CD4-positive, alpha-beta T cell treated with Interleukin-4 for 4 hours (primary cell): ENCODE results near the gene CFAP69.
"Not testable (repeated sequence)": the region's sequence is repeated elsewhere in the genome, so short reads cannot be mapped to it uniquely, and the experiment has no call there.

Experiments
- DNase-seq: peaks from one replicate; pipeline ENCODE4 v3.0.0-alpha.2; 2020

CFAP69 gene

DNA sequence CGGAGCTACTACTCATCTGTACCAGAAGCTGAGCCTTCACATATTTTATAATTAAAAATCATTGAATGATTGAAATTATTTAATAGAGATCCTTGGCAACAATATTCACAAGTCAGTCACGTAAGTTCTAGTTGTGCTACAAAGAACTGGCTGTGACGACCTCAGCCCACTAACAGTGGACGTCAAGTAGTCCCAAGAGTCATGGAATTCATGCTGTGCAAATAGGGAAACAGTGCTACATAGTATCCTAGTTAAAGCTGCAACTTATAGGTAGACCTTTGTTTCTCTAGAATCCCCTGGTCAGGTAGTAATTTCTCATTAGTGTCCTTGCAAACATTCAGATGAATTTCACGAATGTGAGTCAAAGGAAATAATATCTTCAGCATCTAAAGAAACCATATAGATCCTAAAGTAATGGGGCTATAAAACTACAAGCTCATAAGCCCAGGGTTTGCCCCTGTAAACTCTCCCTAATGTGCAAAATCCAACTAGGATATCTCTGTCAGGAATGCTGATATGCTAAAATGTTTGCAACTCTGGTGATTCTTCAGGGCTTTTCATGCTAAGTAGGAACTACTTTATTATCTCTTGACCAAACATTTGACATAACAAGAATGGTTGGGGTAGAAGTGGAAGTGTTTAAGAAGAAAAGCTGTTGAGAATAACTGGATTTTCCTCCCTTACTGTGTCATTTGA, 31.2 kb downstream of the CFAP69 start:
- DNase-seq = no peak

DNA sequence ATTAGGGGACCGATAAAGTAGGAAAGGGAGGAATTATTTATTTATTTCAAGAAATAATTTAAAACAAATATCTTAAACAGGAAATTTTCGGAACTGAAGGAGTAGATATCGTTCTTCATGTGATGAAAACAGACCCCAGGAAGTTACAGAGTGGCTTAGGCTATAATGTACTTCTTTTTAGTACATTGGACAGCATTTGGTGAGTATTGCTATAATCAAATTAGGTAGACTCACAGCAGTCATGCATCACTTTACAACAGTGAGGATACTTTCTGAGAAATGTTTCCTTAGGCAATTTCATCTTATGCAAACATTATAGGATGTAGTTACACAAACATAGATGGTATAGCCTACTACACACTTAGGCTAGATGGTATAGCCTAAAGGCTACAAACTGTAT, 43.2 kb downstream of the CFAP69 start:
- no peak for DNase-seq

DNA sequence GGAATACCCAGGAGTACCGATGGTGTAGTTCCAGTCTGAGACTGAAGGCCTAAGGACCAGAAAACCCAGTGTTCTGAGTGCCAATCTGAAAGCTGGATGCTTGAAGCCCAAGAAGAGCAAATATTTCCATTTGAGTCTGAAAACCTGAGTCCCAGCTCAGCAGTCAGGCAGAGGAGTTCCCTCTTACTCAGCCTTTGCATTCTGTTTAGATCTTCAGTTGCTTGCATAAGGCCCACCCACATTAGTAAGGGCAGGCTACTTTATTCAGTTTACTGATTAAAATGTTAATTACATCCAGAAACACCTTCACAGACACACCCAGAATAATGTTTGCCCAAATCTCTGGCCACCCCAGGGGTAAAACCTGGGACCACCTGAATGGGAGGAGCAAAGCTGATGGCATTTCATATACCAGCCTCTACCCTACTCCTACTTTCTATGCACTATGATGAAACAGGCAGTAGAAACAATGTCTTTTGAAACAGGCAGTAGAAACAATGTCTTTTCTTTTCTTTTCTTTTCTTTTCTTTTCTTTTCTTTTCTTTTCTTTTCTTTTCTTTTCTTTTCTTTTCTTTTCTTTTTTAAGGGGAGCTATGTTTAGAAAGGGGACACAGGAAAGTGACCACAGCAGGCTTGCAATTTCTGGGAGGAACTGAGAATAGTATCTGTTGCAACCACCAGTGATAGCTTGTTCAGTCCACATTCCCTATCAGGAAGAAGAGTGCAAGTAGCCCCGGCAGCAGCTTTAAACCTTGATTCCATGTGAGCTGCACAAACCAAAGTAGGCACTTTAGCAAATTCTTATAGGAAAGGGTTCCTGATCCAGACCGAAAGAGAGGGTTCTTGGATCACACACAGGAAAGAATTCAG, 45.5 kb downstream of the CFAP69 start:
- no peak for DNase-seq

DNA sequence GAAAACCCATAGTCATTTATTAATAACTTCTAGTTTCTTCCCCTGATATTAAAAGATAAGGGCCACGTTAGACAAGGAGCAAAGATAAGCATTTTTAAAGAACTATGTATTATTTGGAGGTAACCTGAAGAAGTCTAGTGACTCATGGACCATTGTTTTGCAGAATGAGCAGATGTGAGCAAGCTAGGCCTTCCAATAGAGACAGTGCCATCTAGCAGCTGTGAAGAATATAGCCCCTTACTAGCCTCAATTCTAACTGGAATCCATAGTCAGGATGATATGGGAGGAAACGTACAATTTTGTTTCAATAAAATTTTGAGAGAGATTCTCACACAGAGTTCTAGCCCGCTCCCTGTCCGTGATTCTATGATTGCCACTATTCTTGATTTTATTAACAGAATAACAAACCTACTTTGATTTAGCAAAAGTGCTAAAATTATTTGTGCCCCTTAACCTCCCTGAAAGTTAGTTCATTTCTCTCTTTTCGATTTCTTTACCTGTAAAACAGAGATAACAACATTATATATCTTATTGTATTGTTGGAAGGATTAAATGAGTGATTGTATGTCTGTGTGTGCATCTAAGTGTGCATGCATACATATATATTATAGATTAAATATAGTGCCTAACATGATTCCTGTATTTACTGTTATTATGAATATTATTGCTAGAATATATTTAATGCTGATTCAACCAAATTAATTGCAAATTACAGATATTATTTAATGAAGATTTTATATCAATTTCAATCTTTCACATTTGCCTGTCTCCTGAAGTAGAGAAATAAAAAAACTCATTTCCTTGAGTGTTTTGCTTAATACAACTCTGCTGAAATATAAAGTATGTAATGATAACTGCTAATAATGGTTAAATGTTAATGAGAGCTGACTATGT, 53.4 kb downstream of the CFAP69 start:
- peak; percentile 7 for DNase-seq

DNA sequence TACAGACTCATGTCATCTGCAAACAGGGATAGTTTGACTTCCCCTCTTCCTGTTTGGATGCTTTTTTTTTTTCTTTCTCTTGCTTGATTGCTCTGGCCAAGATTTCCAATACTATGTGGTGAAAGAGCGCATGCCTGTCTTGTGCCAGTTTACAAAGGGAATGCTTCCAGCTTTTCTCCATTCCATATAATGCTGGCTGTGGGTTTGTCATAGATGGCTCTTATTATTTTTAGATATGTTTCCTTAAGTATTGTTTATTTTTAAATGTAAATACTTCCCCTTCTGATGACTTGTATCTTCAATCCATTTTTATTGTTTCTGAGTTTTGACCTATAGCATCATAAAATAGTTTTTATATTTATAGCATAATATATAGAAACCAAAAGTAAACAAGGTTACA, 58.3 kb downstream of the CFAP69 start:
- no peak for DNase-seq

DNA sequence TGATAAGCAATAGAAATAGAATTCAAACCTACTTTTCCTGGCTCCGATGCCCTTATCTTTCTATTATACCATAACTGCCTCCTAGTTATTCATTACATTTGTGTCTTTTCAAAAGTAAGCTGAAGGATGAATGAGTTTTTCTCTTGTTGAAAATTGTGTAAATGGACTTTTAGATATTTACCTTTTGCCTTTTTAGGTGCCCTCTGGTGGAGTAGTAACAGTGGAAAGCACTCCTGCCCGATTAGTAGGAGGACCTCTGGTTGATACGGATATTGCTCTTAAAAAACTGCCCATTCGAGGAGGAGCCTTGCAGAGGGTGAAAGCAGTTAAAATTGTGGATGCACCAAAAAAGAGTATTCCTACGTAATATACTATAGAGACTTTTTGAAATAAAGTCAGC, 64.9 kb downstream of the CFAP69 start:
- no peak for DNase-seq

DNA sequence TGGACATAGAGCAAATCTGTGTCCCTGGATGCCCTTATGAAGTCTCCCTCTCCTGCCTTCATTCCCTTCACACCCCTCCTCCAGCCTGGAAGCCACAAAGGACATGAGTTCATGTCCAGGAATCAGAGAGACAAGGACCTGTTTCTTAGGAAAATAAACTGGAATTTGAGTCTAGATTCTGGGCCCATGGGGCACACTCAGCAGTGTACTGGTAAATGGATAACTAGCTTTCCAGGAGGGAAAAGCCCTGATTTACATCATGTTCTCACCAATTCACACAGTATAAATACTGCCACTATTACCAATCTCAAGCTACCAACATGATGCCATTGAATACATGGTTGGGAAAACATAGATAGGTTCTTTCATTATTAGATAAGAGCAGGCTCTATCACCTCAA, 66.2 kb downstream of the CFAP69 start:
- DNase-seq = no peak

DNA sequence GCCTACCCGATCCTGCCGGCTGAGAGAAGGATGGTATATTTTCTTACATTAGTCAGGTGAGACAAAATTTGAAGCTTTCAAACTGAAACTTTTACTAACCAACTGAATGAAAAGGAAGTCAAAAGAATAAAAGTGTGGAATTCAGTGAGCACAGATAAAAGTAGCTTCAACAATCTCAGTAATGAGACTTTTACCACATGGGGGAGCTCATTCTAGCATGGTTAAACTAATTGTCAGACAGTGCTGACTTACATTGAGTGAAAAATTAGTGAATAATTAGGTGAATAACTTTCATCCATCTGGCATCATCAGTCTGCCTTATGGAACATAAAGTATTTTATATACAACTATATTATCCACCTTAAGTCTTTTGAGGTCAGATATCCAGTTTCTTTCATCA, 67.8 kb downstream of the CFAP69 start:
- peak; percentile 4 for DNase-seq

DNA sequence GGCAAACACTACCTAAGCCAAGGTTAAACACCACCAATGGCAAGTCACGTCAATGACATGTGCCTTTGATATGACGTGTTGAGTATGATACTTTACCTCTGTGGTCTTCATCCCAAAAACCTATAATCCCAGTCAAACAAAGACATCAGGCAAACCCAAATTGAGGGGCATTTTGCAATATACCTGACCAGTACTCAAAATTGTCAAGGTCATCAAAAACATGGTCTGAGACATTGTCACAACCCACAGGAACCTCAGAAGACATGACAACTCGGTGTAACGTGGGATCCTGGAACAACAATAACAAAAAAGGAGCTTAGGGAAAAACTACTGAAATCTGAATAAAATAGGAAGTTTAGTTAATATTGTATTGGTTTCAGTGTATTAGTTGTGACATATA, 68.9 kb downstream of the CFAP69 start:
- no peak for DNase-seq

DNA sequence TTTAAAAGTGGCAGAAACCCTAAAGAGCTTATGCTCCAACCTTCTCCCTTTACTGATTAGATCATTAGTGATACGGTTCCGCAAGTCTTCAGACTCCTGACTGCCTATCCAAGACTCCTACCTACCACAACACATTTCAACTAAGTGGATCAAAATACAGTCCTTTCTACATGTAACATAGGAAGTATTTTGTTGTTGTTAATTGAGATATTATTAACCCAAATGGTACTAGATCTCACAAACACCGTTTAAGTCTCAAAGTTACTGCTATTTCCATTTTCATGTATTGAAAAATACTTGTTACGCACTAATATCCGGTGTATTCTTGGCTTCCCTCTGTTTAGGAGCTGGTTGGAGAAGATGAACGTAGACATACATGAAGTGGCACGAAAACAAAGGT, 75.0 kb downstream of the CFAP69 start:
- DNase-seq = no peak

DNA sequence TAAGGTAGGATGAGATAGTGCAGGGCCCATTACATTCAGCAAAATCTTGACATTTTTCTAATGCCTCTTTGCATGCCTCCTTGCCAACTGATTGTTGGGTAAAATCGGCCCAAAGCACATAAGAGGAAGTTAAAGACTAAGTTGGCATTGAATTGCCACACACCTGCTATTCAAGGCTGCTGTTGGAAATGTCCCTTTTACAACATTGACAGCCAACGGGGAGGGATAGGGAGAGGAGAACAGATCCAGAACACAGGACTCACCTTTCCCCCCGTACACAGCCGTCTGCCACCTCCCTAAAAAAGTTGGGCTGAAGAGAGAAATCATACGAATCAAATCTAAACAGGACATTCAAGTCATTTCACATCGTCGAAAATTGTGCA, 75.4 kb downstream of the CFAP69 start:
- DNase-seq = no peak

DNA sequence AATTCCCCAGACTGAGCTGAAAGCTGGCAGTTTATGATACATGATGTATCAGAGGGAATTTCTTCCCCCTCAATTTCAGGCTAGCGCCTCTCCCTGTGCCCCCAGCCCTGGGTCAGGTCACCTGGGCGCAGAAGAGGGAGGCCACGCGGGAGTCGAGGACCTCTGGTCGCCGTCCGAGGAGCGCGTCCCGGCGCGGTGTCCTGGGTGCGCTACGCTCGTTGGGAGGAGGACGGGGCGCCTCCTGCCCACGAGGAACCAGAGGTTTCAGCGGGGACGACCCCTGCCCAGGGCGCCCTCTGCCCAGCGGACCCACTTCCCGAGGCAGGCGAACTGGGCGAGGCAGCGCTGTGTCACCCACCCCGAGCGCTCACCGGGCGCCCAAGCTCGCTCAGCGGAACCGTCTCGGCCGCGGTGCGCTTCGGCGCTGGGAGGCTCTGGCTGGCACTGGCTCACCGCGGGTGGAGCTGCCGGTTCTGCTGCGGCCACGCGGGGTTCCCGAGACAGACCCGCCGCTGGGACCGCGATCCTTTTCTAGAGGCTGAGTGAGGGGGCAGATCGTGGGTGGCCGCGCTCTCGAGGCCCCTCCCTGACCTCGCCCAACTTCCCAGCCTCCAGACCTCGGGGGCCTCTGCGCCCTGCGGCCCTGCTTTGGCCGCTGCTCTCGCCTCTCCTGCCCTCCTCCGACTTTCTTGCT, 76.0 kb downstream of the CFAP69 start, which contains the start of gene FAM237B:
TSS of gene FAM237B (minus strand) at position 504 of the 694 bp plus-strand sequence. CDS start 1,556 bp downstream, outside the sequence.
- no peak for DNase-seq

DNA sequence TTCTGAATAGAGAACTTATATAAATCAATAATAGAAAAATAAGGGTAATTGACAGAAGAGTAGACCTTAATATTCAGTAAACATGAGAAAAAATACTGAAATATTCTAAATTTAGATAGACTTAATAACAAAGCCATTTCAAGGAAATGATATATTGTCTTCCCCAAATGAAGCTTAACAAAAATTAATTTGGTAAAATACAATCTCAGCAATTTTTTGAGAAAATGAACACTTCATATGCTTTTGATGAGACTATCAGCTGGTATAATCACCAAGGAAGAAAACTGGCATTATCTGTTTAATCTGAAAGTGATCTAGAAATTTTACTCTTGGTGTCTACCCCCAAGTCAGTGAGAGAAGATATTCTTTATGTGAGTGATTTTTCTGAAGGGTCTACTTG, 77.9 kb downstream of the CFAP69 start:
- DNase-seq = no peak

DNA sequence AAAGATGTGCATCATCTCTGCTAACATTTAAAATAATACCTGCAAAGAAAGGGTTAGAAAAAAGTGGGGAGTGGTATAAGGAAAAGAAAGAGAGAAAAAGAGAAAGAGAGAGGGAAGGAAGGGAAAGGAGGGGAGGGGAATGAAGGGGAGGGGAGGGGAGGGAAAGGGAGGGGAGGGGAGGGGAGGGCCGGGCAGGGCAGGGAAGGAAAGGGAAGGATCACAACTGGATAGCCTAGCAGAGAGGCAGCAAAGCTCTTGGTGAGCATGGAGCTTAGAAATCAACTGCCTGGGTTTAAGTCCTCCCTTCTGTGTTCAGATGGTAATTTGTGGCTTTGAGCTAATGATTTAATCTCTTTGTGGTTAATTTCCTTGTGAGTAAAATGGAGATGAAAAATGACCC, 81.5 kb downstream of the CFAP69 start:
- DNase-seq = no peak

DNA sequence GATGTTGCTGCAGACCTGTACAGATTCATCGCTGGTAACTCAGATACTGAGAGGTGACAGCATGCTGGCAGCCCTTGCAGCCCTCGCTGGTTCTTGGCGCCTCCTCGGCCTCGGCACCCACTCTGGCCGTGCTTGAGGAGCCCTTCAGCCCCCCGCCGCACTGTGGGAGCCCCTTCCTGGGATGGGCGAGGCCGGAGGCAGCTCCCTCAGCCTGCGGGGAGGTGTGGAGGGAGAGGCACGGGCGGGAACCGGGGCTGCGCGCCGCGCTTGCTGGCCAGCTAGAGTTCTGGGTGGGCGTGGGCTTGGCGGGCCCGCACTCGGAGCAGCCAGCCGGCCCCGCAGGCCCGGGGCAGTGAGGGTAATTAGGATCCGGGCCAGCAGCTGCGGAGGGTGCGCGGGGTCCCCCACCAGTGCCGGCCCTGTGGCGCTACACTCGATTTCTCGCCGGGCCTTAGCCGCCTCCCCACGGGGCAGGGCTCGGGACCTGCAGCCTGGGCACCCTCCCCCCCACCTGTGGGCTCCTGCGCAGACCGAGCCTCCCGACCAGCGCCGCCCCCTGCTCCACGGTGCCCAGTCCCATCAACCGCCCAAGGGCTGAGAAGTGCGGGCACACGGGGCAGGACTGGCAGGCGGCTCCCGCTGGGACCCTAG, 89.3 kb downstream of the CFAP69 start:
- DNase-seq = no peak

DNA sequence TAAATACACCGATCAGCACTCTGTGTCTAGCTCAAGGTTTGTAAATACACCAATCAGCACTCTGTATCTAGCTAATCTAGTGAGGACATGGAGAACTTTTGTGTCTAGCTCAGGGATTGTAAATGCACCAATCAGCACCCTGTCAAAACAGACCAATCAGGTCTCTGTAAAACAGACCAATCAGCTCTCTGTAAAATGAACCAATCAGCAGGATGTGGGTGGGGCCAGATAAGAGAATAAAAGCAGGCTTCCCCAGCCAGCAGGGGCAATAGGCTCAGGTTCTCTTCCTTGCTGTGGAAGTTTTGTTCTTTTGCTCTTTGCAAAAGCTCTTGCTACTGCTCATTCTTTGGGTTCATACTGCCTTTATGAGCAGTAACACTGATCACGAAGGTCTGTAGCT, 90.0 kb downstream of the CFAP69 start:
- DNase-seq = not testable (repeated sequence)

DNA sequence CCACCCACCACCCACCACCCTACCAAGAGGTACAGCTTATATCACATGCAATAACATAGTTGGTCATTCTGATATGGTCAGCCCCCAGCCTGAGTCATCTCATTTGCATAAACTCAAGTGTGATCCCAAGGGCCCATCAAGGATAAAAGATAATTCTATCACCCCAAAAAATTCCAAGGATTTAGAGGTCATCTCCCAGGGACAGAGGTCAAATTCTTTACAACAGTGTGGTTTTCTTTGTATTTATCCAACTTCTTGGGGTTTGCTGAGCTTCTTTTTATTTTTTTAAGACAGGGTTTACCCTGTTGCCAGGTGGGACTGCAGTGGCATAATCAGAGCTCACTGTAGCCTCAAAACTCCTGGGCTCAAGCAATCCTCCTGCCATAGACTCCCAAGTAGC, 92.1 kb downstream of the CFAP69 start:
- no peak for DNase-seq

DNA sequence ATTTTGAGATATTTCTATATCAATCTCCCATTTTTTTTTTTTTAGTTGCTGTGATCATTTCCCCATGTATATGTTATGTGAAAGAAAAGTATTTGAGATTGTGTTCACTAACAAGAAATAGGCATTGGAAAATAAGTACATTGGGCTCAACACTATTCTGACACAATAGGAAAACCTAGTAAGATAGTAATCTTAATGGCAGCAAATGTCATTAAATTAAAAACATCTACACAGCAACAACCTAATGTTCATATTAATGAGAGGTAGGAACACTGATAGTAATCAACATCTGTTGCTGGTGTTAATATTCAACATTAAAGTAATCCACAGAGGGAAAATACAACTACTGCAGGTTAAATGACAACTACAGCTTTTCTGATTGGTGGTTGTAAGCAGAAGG, 100.0 kb downstream of the CFAP69 start:
- no peak for DNase-seq

DNA sequence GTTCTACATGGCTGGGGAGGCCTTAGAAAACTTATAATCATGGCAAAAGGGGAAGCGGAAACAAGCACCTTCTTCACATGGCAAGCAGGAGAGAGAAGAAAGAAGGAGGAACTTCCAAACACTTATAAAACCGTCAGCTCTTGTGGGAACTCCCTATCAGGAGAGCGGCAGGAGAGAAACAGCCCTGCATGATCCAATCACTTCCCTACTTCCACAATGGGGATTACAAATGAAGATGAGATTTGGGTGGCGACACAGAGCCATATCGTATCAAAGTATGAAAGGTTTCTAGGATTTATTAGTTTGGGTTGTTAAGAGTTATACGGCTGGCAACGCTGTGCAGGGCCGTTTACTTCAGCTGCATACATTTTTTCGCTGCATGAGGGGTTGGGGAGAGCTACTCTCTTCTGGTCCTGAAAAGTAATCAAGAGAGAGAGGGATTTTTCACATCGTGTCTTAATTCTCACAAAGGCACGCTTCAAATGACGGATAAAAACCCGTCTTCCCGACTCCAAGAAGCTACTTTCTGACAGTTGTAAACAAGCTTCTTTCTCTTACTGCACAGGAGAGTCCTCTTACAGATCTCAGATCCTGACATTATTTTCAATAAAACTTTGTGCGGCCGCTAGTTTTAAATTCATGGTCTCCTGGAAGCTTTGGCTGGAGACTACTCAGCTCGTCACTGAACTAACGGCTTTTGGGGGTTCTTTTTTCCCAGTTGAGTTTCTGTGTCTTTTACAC, 100.8 kb downstream of the CFAP69 start:
- DNase-seq = peak; percentile 3

DNA sequence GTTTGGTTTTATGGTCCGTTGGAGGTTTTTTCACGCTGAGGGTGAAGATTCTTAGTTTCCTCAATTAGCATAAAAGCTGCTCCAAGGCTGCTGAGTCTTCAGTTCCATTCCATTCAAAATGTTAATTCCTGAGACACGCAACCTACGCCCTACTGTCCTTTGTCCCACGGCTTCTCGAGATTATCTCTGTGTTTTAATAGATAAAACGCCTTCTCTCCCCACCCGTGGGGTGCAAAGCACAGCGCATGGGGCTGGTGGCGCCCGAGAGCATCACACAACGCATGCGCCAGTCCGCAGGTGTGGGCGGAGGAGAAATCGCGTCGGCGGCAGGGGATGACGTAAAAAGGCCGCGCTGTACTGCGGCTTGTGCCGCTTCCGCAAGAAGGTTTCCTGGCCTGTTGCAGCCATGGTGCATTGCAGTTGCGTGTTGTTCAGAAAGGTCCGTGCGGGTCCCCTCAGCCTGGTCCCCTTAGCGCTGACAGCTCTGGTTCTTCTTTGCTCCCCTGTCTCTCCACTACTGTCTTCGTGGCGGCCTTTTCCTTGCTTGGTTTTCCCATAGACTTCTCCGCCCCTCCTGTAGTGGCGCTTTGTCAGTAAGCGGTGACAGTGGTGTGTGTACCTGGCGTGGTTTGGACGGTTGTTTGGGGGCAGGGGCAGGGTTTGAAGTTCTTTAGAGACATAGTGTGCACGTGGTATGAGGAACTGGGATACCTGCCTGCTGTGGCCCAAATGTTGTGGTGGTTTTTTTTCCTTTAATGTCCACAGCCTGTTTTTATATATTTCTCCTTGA, 101.6 kb downstream of the CFAP69 start, which contains the start of gene GTPBP10:
TSS of gene GTPBP10 (plus strand) at position 381 of the 790 bp plus-strand sequence. CDS start at position 407, 26 bp downstream.
- DNase-seq = peak; percentile 95
